Right lobe of liver (tissue), 4 donors: ENCODE data around the gene CMTM5.

Experiments used
- CTCF ChIP-seq, 4 donors: fragments of 200-600 bp in 3 of 4; fragments of 450-650 bp in 1 of 4; IDR thresholded peaks; one replicate each; pipeline versions ENCODE4 v1.5.1 to v1.8.0; 2016 to 2022; ENCODE audit warnings: antibody characterized with exemption in 4 of 4, mild to moderate bottlenecking in 2 of 4
- POLR2A ChIP-seq: fragments of 450-650 bp; IDR thresholded peaks from one replicate; pipeline ENCODE4 v1.6.1; 2017; ENCODE audit warnings: antibody characterized with exemption, mild to moderate bottlenecking
- donor health status: DM: no; HTN: no; CAD: no.
- donor health status: DM: no; HTN: no; CAD: no.
- donor health status: DM: no; HTN: yes; CAD: no.

- TF ChIP-seq CTCF (IDR thresholded peaks at IDR 0.05) (no peak), POLR2A (no peak)
Observed at GRCh38 chr14:23382731-23383440, 6.0 kb downstream of the CMTM5 start.
